Erythroblast (primary cell): Measurements from ENCODE around the gene YPEL5.

Experiments
- GATA1 ChIP-seq: IDR thresholded peaks from 2 replicates; pipeline ENCODE4 v1.6.1; 2011; ENCODE audit warnings: low read depth, mild to moderate bottlenecking, control low read depth, low read length, moderate library complexity
- POLR2A ChIP-seq: IDR thresholded peaks from 2 replicates; pipeline ENCODE4 v1.6.1; 2011; ENCODE audit warnings: mild to moderate bottlenecking, low read length

- TF ChIP-seq POLR2A (no peak), GATA1 (no peak)
Measured at GRCh38 chr2:30149513-30149912, 2.7 kb downstream of the YPEL5 start.
